ENCODE results near the gene THAP7.

Gene THAP7

GRCh38 chr22:20981787-20982562, 19.9 kb downstream of the THAP7 start, which contains the start of gene LZTR1:
LZTR1 (plus strand) TSS chr22:20982297; CDS start chr22:20982372, 75 bp downstream.
- DNase-seq (ENCODE audit: low read depth, low spot score) = no peak
- no CpG with 5 or more reads among the region's 87 CpGs for WGBS (ENCODE audit: insufficient coverage, insufficient read length)
- no peak within 1 kb of the TSS for H3K27ac ChIP-seq (ENCODE audit: low read length)
- no peaks in the 10 kb centered on the region for H3K27me3 ChIP-seq (ENCODE audit: control insufficient read depth, insufficient read depth, low read length)
- peaks cover 5% of the 10 kb centered on the region for H3K4me1 ChIP-seq (ENCODE audit: control insufficient read depth, insufficient read depth, low read length)
- peak within 1 kb of the TSS; percentile 83 for H3K4me3 ChIP-seq (ENCODE audit: low read length)
- no peaks in the 10 kb centered on the region for H3K9me3 ChIP-seq (ENCODE audit: control insufficient read depth, insufficient read depth, low read length)
- peaks cover 5% of the 10 kb centered on the region; the same call in 1 of the 2 replicates for H3K36me3 ChIP-seq (ENCODE audit: control insufficient read depth, insufficient read depth, low read length)

- no peak for DNase-seq (ENCODE audit: low read depth, low spot score)
- no CpG with 5 or more reads among the region's 10 CpGs for WGBS (ENCODE audit: insufficient coverage, insufficient read length)
- H3K4me1 ChIP-seq (ENCODE audit: control insufficient read depth, insufficient read depth, low read length) = peaks cover 5% of the 10 kb centered on the region
- no peaks in the 10 kb centered on the region for H3K27me3 ChIP-seq (ENCODE audit: control insufficient read depth, insufficient read depth, low read length)
- H3K9me3 ChIP-seq (ENCODE audit: control insufficient read depth, insufficient read depth, low read length) = no peaks in the 10 kb centered on the region
- peak overlapping the region; percentile 83; the same call in 1 of the 2 replicates for H3K4me3 ChIP-seq (ENCODE audit: low read length)
- peaks cover 5% of the 10 kb centered on the region; the same call in 1 of the 2 replicates for H3K36me3 ChIP-seq (ENCODE audit: control insufficient read depth, insufficient read depth, low read length)
- H3K27ac ChIP-seq (ENCODE audit: low read length) = no peak overlapping the region
Measured at GRCh38 chr22:20980938-20981722, 20.8 kb downstream of the THAP7 start.

- Histone ChIP-seq H3K4me1 (ENCODE audit: control insufficient read depth, insufficient read depth, low read length) (peaks cover 5% of the 10 kb centered on the region), H3K27ac (ENCODE audit: low read length) (no peak overlapping the region), H3K36me3 (ENCODE audit: control insufficient read depth, insufficient read depth, low read length) (peaks cover under 1% of the 10 kb centered on the region; the same call in 1 of the 2 replicates), H3K27me3 (ENCODE audit: control insufficient read depth, insufficient read depth, low read length) (no peaks in the 10 kb centered on the region), H3K4me3 (ENCODE audit: low read length) (no peak overlapping the region), H3K9me3 (ENCODE audit: control insufficient read depth, insufficient read depth, low read length) (no peaks in the 10 kb centered on the region)
- no CpG with 5 or more reads among the region's 4 CpGs for WGBS (ENCODE audit: insufficient coverage, insufficient read length)
- DNase-seq (ENCODE audit: low read depth, low spot score) = no peak
Measured at GRCh38 chr22:20980523-20980922, 21.4 kb downstream of the THAP7 start.

- no peaks in the 10 kb centered on the region for H3K27me3 ChIP-seq (ENCODE audit: control insufficient read depth, insufficient read depth, low read length)
- no peaks in the 10 kb centered on the region; the same call in 1 of the 2 replicates for H3K36me3 ChIP-seq (ENCODE audit: control insufficient read depth, insufficient read depth, low read length)
- no peak for DNase-seq (ENCODE audit: low read depth, low spot score)
- H3K4me1 ChIP-seq (ENCODE audit: control insufficient read depth, insufficient read depth, low read length) = peaks cover 5% of the 10 kb centered on the region
- no CpG with 5 or more reads among the region's 13 CpGs for WGBS (ENCODE audit: insufficient coverage, insufficient read length)
- H3K9me3 ChIP-seq (ENCODE audit: control insufficient read depth, insufficient read depth, low read length) = no peaks in the 10 kb centered on the region
- H3K27ac ChIP-seq (ENCODE audit: low read length) = no peak overlapping the region
- no peak overlapping the region; the same call in 1 of the 2 replicates for H3K4me3 ChIP-seq (ENCODE audit: low read length)
Measured at GRCh38 chr22:20979940-20980453, 21.9 kb downstream of the THAP7 start.

GRCh38 chr22:20979243-20979809, 22.6 kb downstream of the THAP7 start:
- Histone ChIP-seq H3K4me3 (ENCODE audit: low read length) (peak overlapping the region; percentile 7; the same call in 1 of the 2 replicates), H3K4me1 (ENCODE audit: control insufficient read depth, insufficient read depth, low read length) (peaks cover 5% of the 10 kb centered on the region), H3K27ac (ENCODE audit: low read length) (no peak overlapping the region), H3K9me3 (ENCODE audit: control insufficient read depth, insufficient read depth, low read length) (no peaks in the 10 kb centered on the region), H3K27me3 (ENCODE audit: control insufficient read depth, insufficient read depth, low read length) (no peaks in the 10 kb centered on the region), H3K36me3 (ENCODE audit: control insufficient read depth, insufficient read depth, low read length) (no peaks in the 10 kb centered on the region; the same call in 1 of the 2 replicates)
- no peak for DNase-seq (ENCODE audit: low read depth, low spot score)
- no CpG with 5 or more reads among the region's 39 CpGs for WGBS (ENCODE audit: insufficient coverage, insufficient read length)

GRCh38 chr22:20978419-20978818, 23.5 kb downstream of the THAP7 start:
- H3K9me3 ChIP-seq (ENCODE audit: control insufficient read depth, insufficient read depth, low read length) = no peaks in the 10 kb centered on the region
- H3K27me3 ChIP-seq (ENCODE audit: control insufficient read depth, insufficient read depth, low read length) = no peaks in the 10 kb centered on the region
- DNase-seq (ENCODE audit: low read depth, low spot score) = no peak
- peaks cover 5% of the 10 kb centered on the region for H3K4me1 ChIP-seq (ENCODE audit: control insufficient read depth, insufficient read depth, low read length)
- H3K36me3 ChIP-seq (ENCODE audit: control insufficient read depth, insufficient read depth, low read length) = no peaks in the 10 kb centered on the region; the same call in 1 of the 2 replicates
- no peak overlapping the region for H3K27ac ChIP-seq (ENCODE audit: low read length)
- no CpG with 5 or more reads among the region's 2 CpGs for WGBS (ENCODE audit: insufficient coverage, insufficient read length)
- no peak overlapping the region for H3K4me3 ChIP-seq (ENCODE audit: low read length)

GRCh38 chr22:20977516-20978170, 24.3 kb downstream of the THAP7 start:
- no CpG with 5 or more reads among the region's 17 CpGs for WGBS (ENCODE audit: insufficient coverage, insufficient read length)
- Histone ChIP-seq H3K9me3 (ENCODE audit: control insufficient read depth, insufficient read depth, low read length) (no peaks in the 10 kb centered on the region), H3K36me3 (ENCODE audit: control insufficient read depth, insufficient read depth, low read length) (no peaks in the 10 kb centered on the region; the same call in 1 of the 2 replicates), H3K27ac (ENCODE audit: low read length) (no peak overlapping the region), H3K4me1 (ENCODE audit: control insufficient read depth, insufficient read depth, low read length) (peaks cover 4% of the 10 kb centered on the region; the same call in 1 of the 2 replicates), H3K27me3 (ENCODE audit: control insufficient read depth, insufficient read depth, low read length) (no peaks in the 10 kb centered on the region), H3K4me3 (ENCODE audit: low read length) (no peak overlapping the region)
- no peak for DNase-seq (ENCODE audit: low read depth, low spot score)

GRCh38 chr22:20977019-20977418, 24.9 kb downstream of the THAP7 start:
- Histone ChIP-seq H3K4me3 (ENCODE audit: low read length) (no peak overlapping the region), H3K27me3 (ENCODE audit: control insufficient read depth, insufficient read depth, low read length) (no peaks in the 10 kb centered on the region), H3K4me1 (ENCODE audit: control insufficient read depth, insufficient read depth, low read length) (peaks cover 4% of the 10 kb centered on the region; the same call in 1 of the 2 replicates), H3K36me3 (ENCODE audit: control insufficient read depth, insufficient read depth, low read length) (no peaks in the 10 kb centered on the region; the same call in 1 of the 2 replicates), H3K27ac (ENCODE audit: low read length) (no peak overlapping the region), H3K9me3 (ENCODE audit: control insufficient read depth, insufficient read depth, low read length) (no peaks in the 10 kb centered on the region)
- DNase-seq (ENCODE audit: low read depth, low spot score) = no peak
- no CpG with 5 or more reads among the region's 11 CpGs for WGBS (ENCODE audit: insufficient coverage, insufficient read length)

GRCh38 chr22:20976291-20976877, 25.5 kb downstream of the THAP7 start:
- WGBS (ENCODE audit: insufficient coverage, insufficient read length) = no CpG with 5 or more reads among the region's 24 CpGs
- Histone ChIP-seq H3K4me1 (ENCODE audit: control insufficient read depth, insufficient read depth, low read length) (peaks cover 4% of the 10 kb centered on the region; the same call in 1 of the 2 replicates), H3K27me3 (ENCODE audit: control insufficient read depth, insufficient read depth, low read length) (no peaks in the 10 kb centered on the region), H3K4me3 (ENCODE audit: low read length) (no peak overlapping the region), H3K9me3 (ENCODE audit: control insufficient read depth, insufficient read depth, low read length) (no peaks in the 10 kb centered on the region), H3K36me3 (ENCODE audit: control insufficient read depth, insufficient read depth, low read length) (no peaks in the 10 kb centered on the region), H3K27ac (ENCODE audit: low read length) (no peak overlapping the region)
- DNase-seq (ENCODE audit: low read depth, low spot score) = no peak
